Measurements from ENCODE around the gene SLC17A1.

SLC17A1 gene

DNA sequence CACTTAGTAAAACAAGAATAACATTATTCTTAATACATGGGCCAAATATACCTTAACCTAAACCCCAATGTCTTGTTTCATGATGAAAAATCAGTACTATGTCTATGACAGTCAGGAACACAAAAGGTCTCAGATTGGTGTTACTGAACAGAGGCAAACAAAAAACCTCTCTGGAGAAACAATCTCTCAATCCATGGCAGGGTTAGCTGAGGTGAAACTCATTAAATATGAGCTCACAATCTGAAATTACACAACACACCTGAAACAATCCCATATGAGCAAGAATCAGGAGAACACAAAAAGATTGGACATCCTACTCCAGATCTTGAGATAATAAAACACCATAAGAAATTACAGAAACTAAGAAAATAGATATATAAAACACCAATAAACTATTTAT, 83.8 kb downstream of the SLC17A1 start:
- TF ChIP-seq YY1 (IDR thresholded peaks at IDR 0.05; ENCODE audit: insufficient read depth, insufficient read length) (no peak), ZNF274 (IDR thresholded peaks at IDR 0.05; ENCODE audit: low read depth, low read length) (no peak), SUZ12 (IDR thresholded peaks at IDR 0.05; ENCODE audit: extremely low read depth, insufficient read depth, insufficient read length) (no peak)
- Histone ChIP-seq H3K27me3 (ENCODE audit: insufficient read depth, insufficient read length) (no peaks in the 10 kb centered on the region), H3K9me3 (ENCODE audit: insufficient read depth, low read length) (no peaks in the 10 kb centered on the region), H3K4me3 (ENCODE audit: insufficient read length, low read depth) (no peak overlapping the region), H3K9ac (ENCODE audit: insufficient read length, low read depth) (no peak overlapping the region), H3K4me1 (ENCODE audit: insufficient read depth, insufficient read length) (no peaks in the 10 kb centered on the region), H3K36me3 (ENCODE audit: insufficient read depth, insufficient read length, low read length) (no peaks in the 10 kb centered on the region)
- DNase-seq (ENCODE audit: low read depth, low spot score) = no peak

DNA sequence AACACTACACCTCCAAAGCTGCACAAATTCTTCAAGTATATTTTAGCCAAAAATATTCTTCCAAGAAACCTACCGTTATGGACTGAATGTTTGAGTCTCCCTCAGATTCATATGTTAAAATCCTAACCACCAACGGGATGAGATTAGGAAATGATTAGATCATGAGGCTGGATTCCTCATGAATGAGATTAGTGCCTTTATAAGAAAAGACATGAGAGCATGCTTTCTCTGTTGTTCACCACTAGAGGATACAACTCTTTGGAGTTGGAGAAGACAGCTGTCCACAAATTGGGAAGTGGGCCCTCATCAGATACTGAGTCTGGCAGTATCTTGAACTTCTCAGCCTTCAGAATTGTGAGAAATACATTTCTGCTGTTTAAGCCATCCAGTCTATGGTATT, 84.4 kb downstream of the SLC17A1 start:
- H3K36me3 ChIP-seq (ENCODE audit: insufficient read depth, insufficient read length, low read length) = no peaks in the 10 kb centered on the region
- H3K27me3 ChIP-seq (ENCODE audit: insufficient read depth, insufficient read length) = no peaks in the 10 kb centered on the region
- H3K4me1 ChIP-seq (ENCODE audit: insufficient read depth, insufficient read length) = no peaks in the 10 kb centered on the region
- DNase-seq (ENCODE audit: low read depth, low spot score) = no peak
- H3K9me3 ChIP-seq (ENCODE audit: insufficient read depth, low read length) = no peaks in the 10 kb centered on the region
- TF ChIP-seq SUZ12 (IDR thresholded peaks at IDR 0.05; ENCODE audit: extremely low read depth, insufficient read depth, insufficient read length) (no peak), ZNF274 (IDR thresholded peaks at IDR 0.05; ENCODE audit: low read depth, low read length) (no peak), YY1 (IDR thresholded peaks at IDR 0.05; ENCODE audit: insufficient read depth, insufficient read length) (no peak)
- no peak overlapping the region for H3K4me3 ChIP-seq (ENCODE audit: insufficient read length, low read depth)
- no peak overlapping the region for H3K9ac ChIP-seq (ENCODE audit: insufficient read length, low read depth)

- DNase-seq (ENCODE audit: low read depth, low spot score) = no peak
Measured at GRCh38 chr6:25746968-25747367, 84.9 kb downstream of the SLC17A1 start.

GRCh38 chr6:25745836-25746235, 86.0 kb downstream of the SLC17A1 start:
- DNase-seq (ENCODE audit: low read depth, low spot score) = no peak
- TF ChIP-seq SUZ12 (IDR thresholded peaks at IDR 0.05; ENCODE audit: extremely low read depth, insufficient read depth, insufficient read length) = no peak
- no peak for TF ChIP-seq YY1 (IDR thresholded peaks at IDR 0.05; ENCODE audit: insufficient read depth, insufficient read length)
- no peak for TF ChIP-seq ZNF274 (IDR thresholded peaks at IDR 0.05; ENCODE audit: low read depth, low read length)
- H3K4me3 ChIP-seq (ENCODE audit: insufficient read length, low read depth) = no peak overlapping the region
- peaks cover 4% of the 10 kb centered on the region; the same call in 1 of the 2 replicates for H3K9me3 ChIP-seq (ENCODE audit: insufficient read depth, low read length)
- H3K4me1 ChIP-seq (ENCODE audit: insufficient read depth, insufficient read length) = no peaks in the 10 kb centered on the region
- no peaks in the 10 kb centered on the region for H3K27me3 ChIP-seq (ENCODE audit: insufficient read depth, insufficient read length)
- no peaks in the 10 kb centered on the region for H3K36me3 ChIP-seq (ENCODE audit: insufficient read depth, insufficient read length, low read length)
- H3K9ac ChIP-seq (ENCODE audit: insufficient read length, low read depth) = no peak overlapping the region

More at GRCh38 chr6:25746968-25747367, 84.9 kb downstream of the SLC17A1 start:
- Histone ChIP-seq H3K27me3 (ENCODE audit: insufficient read depth, insufficient read length) (no peaks in the 10 kb centered on the region), H3K9me3 (ENCODE audit: insufficient read depth, low read length) (peaks cover 1% of the 10 kb centered on the region; the same call in 1 of the 2 replicates), H3K4me1 (ENCODE audit: insufficient read depth, insufficient read length) (no peaks in the 10 kb centered on the region), H3K9ac (ENCODE audit: insufficient read length, low read depth) (no peak overlapping the region), H3K4me3 (ENCODE audit: insufficient read length, low read depth) (no peak overlapping the region), H3K36me3 (ENCODE audit: insufficient read depth, insufficient read length, low read length) (no peaks in the 10 kb centered on the region)
- TF ChIP-seq SUZ12 (IDR thresholded peaks at IDR 0.05; ENCODE audit: extremely low read depth, insufficient read depth, insufficient read length) (no peak), ZNF274 (IDR thresholded peaks at IDR 0.05; ENCODE audit: low read depth, low read length) (no peak), YY1 (IDR thresholded peaks at IDR 0.05; ENCODE audit: insufficient read depth, insufficient read length) (no peak)

DNA sequence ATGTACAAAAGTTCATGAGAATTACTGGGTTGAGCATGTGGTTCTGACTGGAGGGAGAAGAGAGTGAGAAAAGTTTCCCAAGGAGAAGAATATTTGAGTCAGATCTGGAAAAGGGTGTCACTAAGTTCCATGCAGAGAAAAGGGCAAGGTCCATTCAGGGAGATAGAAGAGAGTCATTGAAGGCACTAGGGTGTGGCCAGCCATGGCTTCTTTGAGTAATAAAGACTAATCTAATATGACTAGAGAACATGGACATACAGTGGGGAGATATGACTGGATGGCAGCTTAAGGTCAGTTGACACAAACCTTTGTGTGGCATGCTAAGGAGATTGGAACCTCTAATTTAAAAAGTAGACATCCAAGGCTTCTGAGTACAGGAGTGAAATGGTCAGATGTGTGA, 88.0 kb downstream of the SLC17A1 start:
- H3K9me3 ChIP-seq (ENCODE audit: insufficient read depth, low read length) = peaks cover 4% of the 10 kb centered on the region; the same call in 1 of the 2 replicates
- TF ChIP-seq SUZ12 (IDR thresholded peaks at IDR 0.05; ENCODE audit: extremely low read depth, insufficient read depth, insufficient read length) (no peak), ZNF274 (IDR thresholded peaks at IDR 0.05; ENCODE audit: low read depth, low read length) (no peak), YY1 (IDR thresholded peaks at IDR 0.05; ENCODE audit: insufficient read depth, insufficient read length) (no peak)
- no peaks in the 10 kb centered on the region for H3K4me1 ChIP-seq (ENCODE audit: insufficient read depth, insufficient read length)
- no peak for DNase-seq (ENCODE audit: low read depth, low spot score)
- no peaks in the 10 kb centered on the region for H3K36me3 ChIP-seq (ENCODE audit: insufficient read depth, insufficient read length, low read length)
- no peak overlapping the region for H3K9ac ChIP-seq (ENCODE audit: insufficient read length, low read depth)
- no peak overlapping the region for H3K4me3 ChIP-seq (ENCODE audit: insufficient read length, low read depth)
- H3K27me3 ChIP-seq (ENCODE audit: insufficient read depth, insufficient read length) = no peaks in the 10 kb centered on the region

- H3K4me3 ChIP-seq (ENCODE audit: insufficient read length, low read depth) = no peak overlapping the region
- TF ChIP-seq SUZ12 (IDR thresholded peaks at IDR 0.05; ENCODE audit: extremely low read depth, insufficient read depth, insufficient read length) (no peak), YY1 (IDR thresholded peaks at IDR 0.05; ENCODE audit: insufficient read depth, insufficient read length) (no peak), ZNF274 (IDR thresholded peaks at IDR 0.05; ENCODE audit: low read depth, low read length) (no peak)
- no peak overlapping the region for H3K9ac ChIP-seq (ENCODE audit: insufficient read length, low read depth)
- H3K9me3 ChIP-seq (ENCODE audit: insufficient read depth, low read length) = peaks cover 16% of the 10 kb centered on the region
- H3K27me3 ChIP-seq (ENCODE audit: insufficient read depth, insufficient read length) = no peaks in the 10 kb centered on the region
- no peak for DNase-seq (ENCODE audit: low read depth, low spot score)
- no peaks in the 10 kb centered on the region for H3K4me1 ChIP-seq (ENCODE audit: insufficient read depth, insufficient read length)
- no peaks in the 10 kb centered on the region for H3K36me3 ChIP-seq (ENCODE audit: insufficient read depth, insufficient read length, low read length)
Measured at GRCh38 chr6:25735261-25735660, 96.6 kb downstream of the SLC17A1 start.
